Heart left ventricle (tissue), 16 donors: ENCODE data around the gene YIPF2. TPM values are rescaled to one million over a fixed set of nuclear protein-coding genes. Genes with fewer than 3 reads are reported as not detected.

Source experiments
- ATAC-seq, 4 donors: fragments of 200-7000 bp; cut with Tn5 transposase; one replicate each; pipeline ENCODE4 v1.9.1; 2020 to 2022; ENCODE audit warnings: moderate library complexity in 4 of 4, mild to moderate bottlenecking in 3 of 4, moderate number of reproducible peaks in 1 of 4
- DNase-seq, 5 donors: peaks; one replicate each; pipeline ENCODE4 v3.0.0-alpha.2; 2020
- H3K27ac ChIP-seq, 12 donors: fragments of 200-600 bp; sonication (generic) in 4 of 12; one replicate each; pipeline versions ENCODE4 v1.5.0 to v1.8.0; 2016 to 2022; ENCODE audit warnings: mild to moderate bottlenecking in 2 of 12
- H3K27me3 ChIP-seq, 9 donors: fragments of 200-600 bp; sonication (generic) in 2 of 9; one replicate each; pipeline versions ENCODE4 v1.5.1 to v1.8.0; 2016 to 2022; ENCODE audit warnings: mild to moderate bottlenecking in 3 of 9
- H3K36me3 ChIP-seq, 9 donors: fragments of 200-600 bp; sonication (generic) in 2 of 9; one replicate each; pipeline versions ENCODE4 v1.5.0 to v1.8.0; 2018 to 2022; ENCODE audit warnings: mild to moderate bottlenecking in 2 of 9
- H3K4me1 ChIP-seq, 12 donors: fragments of 200-600 bp; sonication (generic) in 4 of 12; one replicate each; pipeline versions ENCODE4 v1.5.0 to v1.8.0; 2016 to 2022; ENCODE audit warnings: mild to moderate bottlenecking in 3 of 12
- H3K4me3 ChIP-seq, 12 donors: fragments of 200-600 bp; sonication (generic) in 4 of 12; one replicate each; pipeline versions ENCODE4 v1.5.0 to v1.8.0; 2017 to 2022; ENCODE audit warnings: mild to moderate bottlenecking in 9 of 12, moderate library complexity in 4 of 12
- H3K9me3 ChIP-seq, 12 donors: fragments of 200-600 bp; sonication (generic) in 4 of 12; one replicate each; pipeline versions ENCODE4 v1.5.0 to v1.8.0; 2016 to 2022; ENCODE audit warnings: mild to moderate bottlenecking in 1 of 12
- CTCF ChIP-seq, 12 donors: fragments of 200-600 bp; sonication (generic) in 4 of 12; IDR thresholded peaks; one replicate each; pipeline versions ENCODE4 v1.5.0 to v1.8.0; 2018 to 2022; ENCODE audit warnings: antibody characterized with exemption in 12 of 12, mild to moderate bottlenecking in 5 of 12
- POLR2A ChIP-seq, 2 donors: fragments of 450-650 bp; IDR thresholded peaks; one replicate each; pipeline ENCODE4 v1.6.1; 2017; ENCODE audit warnings: antibody characterized with exemption in 2 of 2, mild to moderate bottlenecking in 2 of 2, moderate library complexity in 2 of 2
- WGBS, 4 donors: extraction: QIAGEN DNeasy Blood & Tissue Kit in 2 of 4; methylation state at CpG; one replicate each; pipeline versions ENCODE4 v1.1.5 to v1.1.7; 2013 to 2018; 5-methylcytosine and 5-hydroxymethylcytosine counted together
- intact Hi-C, 10 donors: fragments of 100-400 bp; cut with DNase I; formaldehyde crosslinking; loops; one replicate each; pipeline versions ENCODE4 v1.11.1 to v1.14.2; 2022
- polyA plus RNA-seq, 2 donors: library from polyadenylated mRNA; stranded (reverse); fragments of 200-250 nt; gene quantifications; one replicate each; pipeline ENCODE4 v1.2.3, GENCODE V29; 2013
- total RNA-seq, 9 donors: library from RNA; depleted of rRNA in 2 of 9; stranded (reverse); fragments of >200 nt in 2 of 9; fragmentation: NEBNext Ultra II Directional in 3 of 9; extraction: Animal tissue kit (Norgen Biotek cat#: 25700) in 3 of 9; gene quantifications; one replicate each; pipeline versions ENCODE4 v1.1.0 to v1.2.4, GENCODE V29; 2016 to 2023
- donor health status: ischemic (EF 13 %, LVEDD 7.1; RV severe dilation, severe dysfunction).
- donor health status: healthy with polysubstance abuse.
- donor health status: DM: no; HTN: yes; CAD: no.
- donor health status: DM: no; HTN: no; CAD: no.
- donor health status: ischemic (EF 25% LVEDD 6.9; RV normal size, moderate dysfunction).
- donor health status: ischemic (EF 25% LVEDD 5.7; RV mildly dilated, moderate dysfunction).
- donor health status: healthy.
- donor health status: DM: yes; HTN: yes; CAD: no.
- donor health status: ischemic (EF 35%, LVEDD 5.7; RV mildly dilated, moderate dysfunction).
- donor health status: nonischemic (EF 11% LVEDD 7.7; RV severe dilation, severe dysfunction).
- donor health status: DM: yes; HTN: yes; CAD: no.
- donor health status: PGD.
- donor health status: ischemic (EF 29% LVEDD 5.4; RV normal size, mild dysfunction).
- donor health status: nonischemic (EF 23%, LVEDD 6.1; RV moderate dilation, normal function).

YIPF2 gene
- total and polyA plus RNA-seq, 11 donors = 11.5 to 38.7 (median 21.3) TPM

- peak overlapping the region in 5 of 12 donors; percentile 4 to 33 (median 22) for H3K4me3 ChIP-seq
- intact Hi-C loops = no loop called here
- H3K9me3 ChIP-seq = no peaks in the 10 kb centered on the region
- no peak for TF ChIP-seq POLR2A (IDR thresholded peaks at IDR 0.05)
- no peak for TF ChIP-seq CTCF (IDR thresholded peaks at IDR 0.05)
- 54 to 65% (median 58%) methylated on average over 19 of the region's 19 CpGs for WGBS, 4 donors
- H3K27ac ChIP-seq = peak overlapping the region in 11 of 12 donors; percentile 15 to 67 (median 56)
- H3K36me3 ChIP-seq = no peaks in the 10 kb centered on the region
- peak in 4 of 5 donors; percentile 53 to 71 (median 56) for DNase-seq
- ATAC-seq = peak in 3 of 4 donors; percentile 48 to 68 (median 51)
- H3K27me3 ChIP-seq = no peaks in the 10 kb centered on the region
- peaks cover 0 to 42% (median 31%) of the 10 kb centered on the region in 12 donors for H3K4me1 ChIP-seq
Measured at GRCh38 chr19:10975374-10976130, 47.1 kb upstream of the YIPF2 start.

- H3K9me3 ChIP-seq = no peaks in the 10 kb centered on the region
- ATAC-seq = peak in 1 of 4 donors; percentile 4
- H3K27me3 ChIP-seq = no peaks in the 10 kb centered on the region
- H3K4me3 ChIP-seq = no peak overlapping the region
- no peak for TF ChIP-seq CTCF (IDR thresholded peaks at IDR 0.05)
- no peak for TF ChIP-seq POLR2A (IDR thresholded peaks at IDR 0.05)
- H3K36me3 ChIP-seq = no peaks in the 10 kb centered on the region
- WGBS, 4 donors = 92 to 97% (median 95%) methylated on average over 8 of the region's 8 CpGs
- H3K4me1 ChIP-seq = peaks cover 0 to 29% (median 21%) of the 10 kb centered on the region in 12 donors
- intact Hi-C loops = no loop called here
- no peak for DNase-seq
- no peak overlapping the region for H3K27ac ChIP-seq
Measured at GRCh38 chr19:10971107-10971726, 42.8 kb upstream of the YIPF2 start.

GRCh38 chr19:10968527-10969135 is 40.2 kb upstream of the YIPF2 start:
- intact Hi-C loops = no loop called here
- H3K9me3 ChIP-seq = no peaks in the 10 kb centered on the region
- H3K4me3 ChIP-seq = no peak overlapping the region
- DNase-seq (no peak), ATAC-seq (no peak)
- TF ChIP-seq CTCF (IDR thresholded peaks at IDR 0.05) = no peak
- TF ChIP-seq POLR2A (IDR thresholded peaks at IDR 0.05) = no peak
- H3K36me3 ChIP-seq = no peaks in the 10 kb centered on the region
- peaks cover 0 to 18% (median 6%) of the 10 kb centered on the region in 12 donors for H3K4me1 ChIP-seq
- 59 to 62% (median 61%) methylated on average over 8 to 10 of the region's 10 CpGs for WGBS, 4 donors
- H3K27me3 ChIP-seq = no peaks in the 10 kb centered on the region
- H3K27ac ChIP-seq = peak overlapping the region in 2 of 12 donors; percentile 27 to 34

GRCh38 chr19:10966809-10967208 is 38.4 kb upstream of the YIPF2 start:
- H3K4me3 ChIP-seq = no peak overlapping the region

More at GRCh38 chr19:10966809-10967208, 38.4 kb upstream of the YIPF2 start:
- DNase-seq (no peak), ATAC-seq (no peak)
- intact Hi-C loops = no loop called here
- H3K36me3 ChIP-seq = no peaks in the 10 kb centered on the region
- no peaks in the 10 kb centered on the region for H3K27me3 ChIP-seq
- H3K9me3 ChIP-seq = no peaks in the 10 kb centered on the region
- TF ChIP-seq POLR2A (IDR thresholded peaks at IDR 0.05) (no peak), CTCF (IDR thresholded peaks at IDR 0.05) (no peak)
- 84 to 89% (median 87%) methylated on average over 8 of the region's 8 CpGs for WGBS, 4 donors
- no peak overlapping the region for H3K27ac ChIP-seq
- H3K4me1 ChIP-seq = peaks cover 0 to 25% (median 14%) of the 10 kb centered on the region in 12 donors
